Upper lobe of left lung (tissue), 4 donors: ENCODE measurements around the gene OR51V1.

Experiments used
- CTCF ChIP-seq, 6 experiments: fragments of 450-650 bp in 4 of 6; fragments of 200-600 bp in 2 of 6; sonication (generic) in 2 of 6; IDR thresholded peaks; one replicate each; pipeline ENCODE4 v1.5.1; 2016 to 2019; ENCODE audit warnings: antibody characterized with exemption in 6 of 6
- EP300 ChIP-seq, 4 donors: sonication (generic); formaldehyde crosslinking; IDR thresholded peaks; one replicate each; pipeline ENCODE4 v1.5.1; 2017; ENCODE audit warnings: antibody characterized with exemption in 4 of 4, control low read depth in 2 of 4

GRCh38 chr11:5240056-5240455 is 39.6 kb upstream of the OR51V1 start:
- no peak for TF ChIP-seq CTCF (IDR thresholded peaks at IDR 0.05)
- no peak for TF ChIP-seq EP300 (IDR thresholded peaks at IDR 0.05)
